ENCODE results near the gene RBBP8NL. TPM values are rescaled to one million over a fixed set of nuclear protein-coding genes. Genes with fewer than 3 reads are reported as not detected.

The RBBP8NL gene
- polyA plus RNA-seq, 3 donors = not detected

DNA sequence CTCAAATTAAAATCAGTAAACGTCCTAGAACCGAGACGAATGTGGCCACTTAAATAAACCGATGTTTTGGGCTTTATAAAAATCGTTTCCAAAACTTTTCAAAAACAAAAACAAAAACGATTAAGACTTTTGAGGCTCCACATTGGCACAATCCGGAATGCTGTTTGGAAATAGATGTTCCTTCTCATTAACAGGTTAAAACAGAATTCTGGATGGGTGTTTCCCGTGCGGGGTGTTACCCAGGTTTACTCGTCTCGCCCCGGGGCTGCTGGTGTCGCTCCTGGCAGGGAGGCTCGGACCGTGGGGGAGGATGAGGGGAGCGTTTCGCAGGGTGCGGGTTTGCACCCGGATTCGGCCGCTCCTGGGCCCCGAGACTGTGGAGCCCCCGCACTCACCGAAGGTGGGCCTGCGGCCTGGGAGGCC lies 47.3 kb upstream of the RBBP8NL start:
- no peak overlapping the region for H3K27ac Mint-ChIP-seq
- intact Hi-C loops (cut with micrococcal nuclease) = no loop called here
- DNase-seq = no peak
- no peak overlapping the region for H3K4me3 ChIP-seq (replicated peaks in 1 of 3; ENCODE audit: low read depth in 2 of 3, low read length in 3 of 3)
- no peak overlapping the region for H3K9ac ChIP-seq (ENCODE audit: insufficient read depth, low read length, poor library complexity, severe bottlenecking)
- whole genome bisulfite sequencing (ENCODE audit: insufficient coverage) = 9% methylated on average over 22 of the region's 25 CpGs
- H3K27me3 Mint-ChIP-seq (ENCODE audit: low read depth in 3 of 3) = peaks cover 65 to 86% (median 71%) of the 10 kb centered on the region in 3 donors
- H3K9me3 Mint-ChIP-seq = peaks cover 0 to 10% (median 5%) of the 10 kb centered on the region in 7 donors
- no peaks in the 10 kb centered on the region for H3K4me1 ChIP-seq (ENCODE audit: control insufficient read depth in 1 of 2, insufficient read depth in 2 of 2, low read length in 2 of 2)
- no peaks in the 10 kb centered on the region for H3K79me2 ChIP-seq (ENCODE audit: insufficient read depth, low read length)
- H2AFZ ChIP-seq (ENCODE audit: insufficient read depth, low read depth, low read length, poor library complexity, severe bottlenecking) = no peak overlapping the region
- peaks cover 22 to 79% of the 10 kb centered on the region in 2 donors for H3K27me3 ChIP-seq (ENCODE audit: control insufficient read depth in 2 of 2, insufficient read depth in 2 of 2, low read length in 2 of 2)
- H3K36me3 Mint-ChIP-seq = peaks cover 0 to 1% of the 10 kb centered on the region in 2 donors
- H3K36me3 ChIP-seq (replicated peaks in 1 of 2; ENCODE audit: control insufficient read depth in 1 of 2, insufficient read depth in 2 of 2, low read length in 2 of 2) = no peaks in the 10 kb centered on the region
- peak overlapping the region in 1 of 2 donors; percentile 57 for H3K4me3 Mint-ChIP-seq
- H3K4me1 Mint-ChIP-seq = no peaks in the 10 kb centered on the region
- no peak overlapping the region for H3K27ac ChIP-seq (ENCODE audit: low read depth in 1 of 2, low read length in 2 of 2)
- no peaks in the 10 kb centered on the region for H4K20me1 ChIP-seq (ENCODE audit: insufficient read depth, low read length)
- H3K9me3 ChIP-seq (replicated peaks in 1 of 2; ENCODE audit: control insufficient read depth in 1 of 2, insufficient read depth in 1 of 2, low read length in 2 of 2) = peaks cover 0 to 5% of the 10 kb centered on the region in 2 donors
- no peak overlapping the region for H3K4me2 ChIP-seq (replicated peaks; ENCODE audit: extremely low read depth, low read length, poor library complexity, severe bottlenecking)
- no peak for TF ChIP-seq CTCF (IDR thresholded peaks at IDR 0.05)

GRCh38 chr20:62473717-62474603 lies 46.6 kb upstream of the RBBP8NL start:
- Histone ChIP-seq H2AFZ (ENCODE audit: insufficient read depth, low read depth, low read length, poor library complexity, severe bottlenecking) (no peak overlapping the region), H3K4me1 (ENCODE audit: control insufficient read depth in 1 of 2, insufficient read depth in 2 of 2, low read length in 2 of 2) (no peaks in the 10 kb centered on the region), H3K9me3 (replicated peaks in 1 of 2; ENCODE audit: control insufficient read depth in 1 of 2, insufficient read depth in 1 of 2, low read length in 2 of 2) (no peaks in the 10 kb centered on the region), H4K20me1 (ENCODE audit: insufficient read depth, low read length) (no peaks in the 10 kb centered on the region), H3K4me3 (replicated peaks in 1 of 3; ENCODE audit: low read depth in 2 of 3, low read length in 3 of 3) (no peak overlapping the region), H3K27me3 (ENCODE audit: control insufficient read depth in 2 of 2, insufficient read depth in 2 of 2, low read length in 2 of 2) (peaks cover 21 to 72% of the 10 kb centered on the region in 2 donors), H3K79me2 (ENCODE audit: insufficient read depth, low read length) (no peaks in the 10 kb centered on the region), H3K36me3 (replicated peaks in 1 of 2; ENCODE audit: control insufficient read depth in 1 of 2, insufficient read depth in 2 of 2, low read length in 2 of 2) (no peaks in the 10 kb centered on the region), H3K27ac (ENCODE audit: low read depth in 1 of 2, low read length in 2 of 2) (no peak overlapping the region), H3K9ac (ENCODE audit: insufficient read depth, low read length, poor library complexity, severe bottlenecking) (no peak overlapping the region), H3K4me2 (replicated peaks; ENCODE audit: extremely low read depth, low read length, poor library complexity, severe bottlenecking) (no peak overlapping the region)
- intact Hi-C loops (cut with micrococcal nuclease) = no loop called here
- WGBS (ENCODE audit: insufficient coverage) = 14% methylated on average over 48 of the region's 52 CpGs
- Mint-ChIP-seq H3K9me3 (peaks cover 0 to 10% (median 3%) of the 10 kb centered on the region in 7 donors), H3K4me1 (no peaks in the 10 kb centered on the region), H3K27me3 (ENCODE audit: low read depth in 3 of 3) (peaks cover 63 to 84% (median 66%) of the 10 kb centered on the region in 3 donors), H3K27ac (no peak overlapping the region), H3K4me3 (peak overlapping the region in 1 of 2 donors; percentile 79), H3K36me3 (peaks cover 0 to 1% of the 10 kb centered on the region in 2 donors)
- no peak for TF ChIP-seq CTCF (IDR thresholded peaks at IDR 0.05)
- DNase-seq = no peak
